Stimulated activated CD4-positive, alpha-beta T cell treated with anti-CD3 and anti-CD28 coated beads, TNF-alpha, amount 100 ng/mL, for 24 hours (primary cell): ENCODE measurements around the gene SLC25A21.
"Not testable (repeated sequence)": the region's sequence is repeated elsewhere in the genome, so short reads cannot be mapped to it uniquely, and the experiment has no call there.

ENCODE experiments used
- DNase-seq, 3 experiments: peaks; one replicate each; pipeline ENCODE4 v3.0.0-alpha.2; 2020; ENCODE audit warnings: low read depth in 3 of 3

The SLC25A21 gene

GRCh38 chr14:36942522-36943245 lies 229.7 kb downstream of the SLC25A21 start:
- DNase-seq = no peak

GRCh38 chr14:36941783-36942521 lies 230.5 kb downstream of the SLC25A21 start:
- peak in 2 of 3 experiments; percentile 22 to 54 for DNase-seq

GRCh38 chr14:36940476-36940875 lies 231.9 kb downstream of the SLC25A21 start:
- DNase-seq = no peak

DNA sequence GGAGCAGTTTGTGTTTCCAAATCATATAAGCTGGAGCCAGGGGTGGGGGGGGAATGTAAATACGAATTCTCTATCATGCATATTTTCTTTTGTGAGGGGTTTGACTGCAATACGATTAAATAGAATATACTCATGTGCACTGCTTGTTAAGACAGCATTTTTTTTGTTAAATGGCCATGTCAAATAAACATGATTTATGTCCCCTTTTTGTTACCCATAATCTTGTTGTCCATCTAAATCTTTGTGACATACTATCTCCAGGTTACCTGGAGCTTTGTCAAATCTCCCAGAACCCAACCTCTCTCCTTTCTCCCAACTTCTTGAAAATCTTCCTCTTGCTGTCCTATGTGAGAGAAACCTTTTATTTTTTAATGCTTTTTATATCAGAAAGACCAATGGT lies 233.1 kb downstream of the SLC25A21 start:
- DNase-seq = no peak

- no peak for DNase-seq
Observed at GRCh38 chr14:36938678-36939077, 233.7 kb downstream of the SLC25A21 start.

DNA sequence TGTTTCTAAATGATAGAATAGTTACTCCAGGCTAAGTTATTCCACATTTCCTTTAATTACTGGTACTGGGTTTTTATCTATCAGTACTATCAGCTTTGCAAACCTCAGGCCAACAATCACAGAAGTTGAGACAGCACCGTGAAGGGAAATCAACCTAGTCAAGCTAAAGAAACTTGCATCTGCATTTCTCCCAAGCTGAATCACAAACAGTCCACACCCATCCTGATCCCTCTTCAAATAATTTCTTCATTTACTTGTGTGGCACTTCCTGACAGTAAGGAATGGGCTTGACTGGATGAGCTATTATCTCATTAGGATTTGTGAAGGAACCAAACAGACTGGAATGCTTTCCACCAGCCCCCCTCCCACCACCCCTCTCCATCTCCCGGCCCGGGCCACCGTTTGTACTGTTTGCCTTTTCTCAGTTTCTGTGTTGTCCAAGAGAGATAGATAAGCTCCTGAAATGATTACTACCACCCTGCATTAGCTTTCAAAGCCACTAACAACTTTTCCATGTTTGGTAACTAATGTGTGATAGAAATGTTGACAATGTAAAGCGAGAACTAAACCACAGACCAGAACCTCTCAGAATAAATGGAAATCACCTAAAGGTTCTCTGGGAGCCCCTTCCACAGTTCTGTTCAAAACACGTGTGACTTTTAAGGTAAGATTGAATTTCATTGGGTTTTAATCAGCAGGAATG lies 236.3 kb downstream of the SLC25A21 start:
- no peak for DNase-seq

GRCh38 chr14:36934304-36934703 lies 238.1 kb downstream of the SLC25A21 start:
- DNase-seq = no peak

- no peak for DNase-seq
Observed at GRCh38 chr14:36931791-36932190, 240.6 kb downstream of the SLC25A21 start.

GRCh38 chr14:36928432-36928831 lies 244.0 kb downstream of the SLC25A21 start:
- no peak for DNase-seq

DNA sequence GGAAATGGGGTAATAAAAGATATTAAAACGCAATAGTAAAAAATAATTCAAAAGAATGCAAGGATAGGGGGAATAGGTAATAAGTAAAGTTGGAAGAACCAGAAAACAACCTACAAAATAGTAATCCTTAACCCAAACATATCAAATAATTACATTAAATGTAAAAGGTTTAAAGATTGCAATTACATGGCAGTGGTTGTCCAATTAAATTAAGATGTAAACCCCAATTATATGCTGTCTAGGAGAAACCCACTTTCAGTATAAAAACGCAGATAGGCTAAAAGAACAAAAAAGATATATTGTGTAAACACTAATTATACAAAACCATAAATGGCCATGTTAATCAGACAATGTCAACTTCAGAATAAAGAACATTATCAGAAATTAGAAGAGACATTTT lies 247.3 kb downstream of the SLC25A21 start:
- no peak for DNase-seq

- no peak for DNase-seq
Observed at GRCh38 chr14:36916668-36917067, 255.7 kb downstream of the SLC25A21 start.

GRCh38 chr14:36915081-36915480 lies 257.3 kb downstream of the SLC25A21 start:
- no peak for DNase-seq

GRCh38 chr14:36910578-36910977 lies 261.8 kb downstream of the SLC25A21 start:
- DNase-seq = no peak

- DNase-seq = no peak
Observed at GRCh38 chr14:36905272-36905888, 267.0 kb downstream of the SLC25A21 start.

DNA sequence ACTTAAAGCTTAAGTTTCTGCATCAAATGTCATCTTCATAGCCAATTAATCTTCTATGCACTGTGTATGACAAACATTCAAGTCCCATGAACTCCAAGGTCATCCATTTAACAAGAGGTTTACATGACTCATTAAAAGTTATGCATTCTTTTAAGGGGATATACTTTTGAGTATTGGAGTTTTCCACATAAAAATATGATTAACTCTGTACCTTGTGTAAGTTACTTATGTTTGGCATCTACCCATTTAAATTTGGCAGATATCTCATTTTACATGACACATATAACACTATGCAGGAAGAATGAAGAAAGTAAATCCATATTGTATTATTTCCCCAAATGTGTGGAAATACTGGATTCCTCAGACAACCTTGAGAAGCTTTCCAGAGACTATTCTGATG lies 270.5 kb downstream of the SLC25A21 start:
- DNase-seq = no peak

- no peak for DNase-seq
Observed at GRCh38 chr14:36900846-36901245, 271.6 kb downstream of the SLC25A21 start.

- DNase-seq = not testable (repeated sequence)
Observed at GRCh38 chr14:36896300-36896699, 276.1 kb downstream of the SLC25A21 start.

GRCh38 chr14:36884049-36884448 lies 288.4 kb downstream of the SLC25A21 start:
- no peak for DNase-seq

DNA sequence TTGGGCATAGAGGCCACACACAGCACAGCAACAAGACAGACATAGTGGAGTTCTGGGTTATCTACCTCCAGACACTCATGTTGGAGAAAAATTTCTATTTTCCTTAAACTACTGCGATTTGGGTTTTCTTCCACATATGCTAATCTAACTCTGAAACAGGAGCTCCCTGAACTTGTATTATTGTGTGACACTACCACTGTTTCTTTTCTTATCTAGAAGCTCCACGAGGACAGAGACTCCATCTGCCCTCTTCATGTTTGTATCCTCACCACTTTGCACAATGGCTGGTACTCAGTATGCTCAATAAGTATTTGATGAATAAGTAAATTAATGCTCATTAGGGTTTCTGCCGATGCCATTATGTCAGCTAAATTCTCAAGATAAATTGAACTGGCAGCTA lies 292.1 kb downstream of the SLC25A21 start:
- DNase-seq = no peak

DNA sequence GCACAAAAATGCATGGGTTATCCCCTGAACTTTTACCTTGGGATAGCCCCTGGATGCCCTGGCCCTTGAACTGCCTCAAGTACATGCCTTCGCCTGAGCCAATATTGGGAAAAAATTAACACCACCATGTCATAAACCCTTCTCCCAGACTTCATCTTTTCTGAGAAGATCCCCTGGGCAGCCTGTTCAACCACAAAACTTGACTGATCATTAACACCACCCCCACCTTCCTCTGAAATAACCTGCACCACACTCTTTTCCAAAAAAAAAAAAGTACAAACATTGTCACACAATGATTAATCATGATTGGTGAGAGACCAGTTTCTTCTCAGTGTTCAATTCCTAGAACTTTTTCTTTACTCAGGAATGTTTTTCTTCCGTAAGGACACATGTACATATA lies 292.8 kb downstream of the SLC25A21 start:
- no peak for DNase-seq

GRCh38 chr14:36874396-36875138 lies 297.8 kb downstream of the SLC25A21 start:
- no peak for DNase-seq

- DNase-seq = no peak
Observed at GRCh38 chr14:36870776-36871175, 301.6 kb downstream of the SLC25A21 start.
